Inferior parietal cortex (tissue), 1 donor: Measurements from ENCODE around the gene FBXO24.
"Not testable (repeated sequence)": the region's sequence is repeated elsewhere in the genome, so short reads cannot be mapped to it uniquely, and the experiment has no call there.

Experiments
- DNase-seq: peaks from one replicate; pipeline ENCODE4 v3.0.0-alpha.2; 2016; ENCODE audit errors: extremely low spot score

FBXO24 gene

GRCh38 chr7:100561491-100562194, 24.5 kb upstream of the FBXO24 start:
- DNase-seq = no peak

- DNase-seq = no peak
These were observed 23.7 kb upstream of the FBXO24 start for GRCh38 chr7:100562195-100563099.

GRCh38 chr7:100563100-100563564, 23.0 kb upstream of the FBXO24 start:
- DNase-seq = no peak

GRCh38 chr7:100563809-100564400, 22.2 kb upstream of the FBXO24 start:
- peak; percentile 77 for DNase-seq

- not testable (repeated sequence) for DNase-seq
These were observed 21.7 kb upstream of the FBXO24 start for GRCh38 chr7:100564405-100564804.

GRCh38 chr7:100565133-100565571, 21.0 kb upstream of the FBXO24 start:
- DNase-seq = no peak

GRCh38 chr7:100566018-100566531, 20.1 kb upstream of the FBXO24 start:
- no peak for DNase-seq

- DNase-seq = no peak
These were observed 18.9 kb upstream of the FBXO24 start for GRCh38 chr7:100567031-100567730.

GRCh38 chr7:100567751-100568175, 18.4 kb upstream of the FBXO24 start:
- DNase-seq = no peak

- no peak for DNase-seq
These were observed 17.8 kb upstream of the FBXO24 start for GRCh38 chr7:100568176-100568895.

- peak; percentile 39 for DNase-seq
These were observed 17.0 kb upstream of the FBXO24 start for GRCh38 chr7:100568896-100569844.

- DNase-seq = no peak
These were observed 14.9 kb upstream of the FBXO24 start for GRCh38 chr7:100570954-100571828.

- no peak for DNase-seq
These were observed 14.4 kb upstream of the FBXO24 start for GRCh38 chr7:100571829-100572116.

- no peak for DNase-seq
These were observed 13.7 kb upstream of the FBXO24 start for GRCh38 chr7:100572281-100572948.

- DNase-seq = no peak
These were observed 13.0 kb upstream of the FBXO24 start for GRCh38 chr7:100572949-100573675.

- DNase-seq = no peak
These were observed 12.3 kb upstream of the FBXO24 start, which contains the start of gene SAP25 for GRCh38 chr7:100573691-100574361. Gene SAP25, minus strand, starts transcription at chr7:100573900. Its CDS starts 158 bp downstream, at chr7:100573742.
